MG63 (cell line): ENCODE measurements around the gene ERC2. TPM values are rescaled to one million over a fixed set of nuclear protein-coding genes. Genes with fewer than 3 reads are reported as not detected.
A peak's percentile ranks its signal among the peaks of the same experiment; 100 is the strongest.

Source experiments
- DNase-seq: peaks from one replicate; pipeline ENCODE4 v3.0.0-alpha.2; 2020
- H3K27me3 ChIP-seq: fragments of 250-450 bp; sonication (Bioruptor Pico); 2 replicates; pipeline ENCODE4 v1.5.1; 2020; ENCODE audit warnings: mild to moderate bottlenecking, moderate library complexity
- H3K36me3 ChIP-seq: fragments of 250-450 bp; sonication (Bioruptor Pico); 2 replicates; pipeline ENCODE4 v1.5.1; 2020; ENCODE audit warnings: mild to moderate bottlenecking, moderate library complexity
- H3K4me3 ChIP-seq: fragments of 250-450 bp; sonication (Bioruptor Pico); 2 replicates; pipeline ENCODE4 v1.5.1; 2020; ENCODE audit warnings: mild to moderate bottlenecking, moderate library complexity
- H3K9me3 ChIP-seq: fragments of 250-450 bp; sonication (Bioruptor Pico); 2 replicates; pipeline ENCODE4 v1.5.1; 2020; ENCODE audit warnings: mild to moderate bottlenecking, moderate library complexity
- total RNA-seq: library from RNA; depleted of rRNA; stranded (reverse); fragments of >200 nt; shearing (Covaris generic); gene quantifications from 2 replicates; pipeline ENCODE4 v1.2.3, GENCODE V29; 2014; ENCODE audit warnings: low replicate concordance

The ERC2 gene
- total RNA-seq, 1 experiment from 2014 or later: not detected

DNA sequence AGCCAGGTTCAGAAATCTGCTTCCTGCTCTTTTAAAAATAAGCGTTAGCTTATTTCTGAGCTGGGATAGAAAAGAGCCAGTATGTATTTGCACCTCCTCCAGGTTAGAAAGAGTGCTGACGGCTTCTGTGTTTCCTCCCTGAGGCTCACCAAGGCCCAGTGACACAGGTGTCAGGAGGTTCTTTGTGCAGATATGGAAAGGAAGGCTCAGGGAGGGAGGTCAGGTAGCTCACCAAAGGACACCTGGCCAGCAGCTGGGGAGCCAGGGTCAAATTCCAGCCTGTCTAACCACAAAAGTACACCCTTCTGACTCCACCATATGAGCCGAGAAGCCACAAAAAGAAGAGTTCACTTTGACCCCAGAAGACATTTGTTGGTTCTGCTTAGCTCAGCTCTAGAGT is 780.1 kb downstream of the ERC2 start:
- Histone ChIP-seq H3K4me3 (no peak overlapping the region), H3K27me3 (no peaks in the 10 kb centered on the region), H3K9me3 (no peaks in the 10 kb centered on the region), H3K36me3 (no peaks in the 10 kb centered on the region)
- no peak for DNase-seq

DNA sequence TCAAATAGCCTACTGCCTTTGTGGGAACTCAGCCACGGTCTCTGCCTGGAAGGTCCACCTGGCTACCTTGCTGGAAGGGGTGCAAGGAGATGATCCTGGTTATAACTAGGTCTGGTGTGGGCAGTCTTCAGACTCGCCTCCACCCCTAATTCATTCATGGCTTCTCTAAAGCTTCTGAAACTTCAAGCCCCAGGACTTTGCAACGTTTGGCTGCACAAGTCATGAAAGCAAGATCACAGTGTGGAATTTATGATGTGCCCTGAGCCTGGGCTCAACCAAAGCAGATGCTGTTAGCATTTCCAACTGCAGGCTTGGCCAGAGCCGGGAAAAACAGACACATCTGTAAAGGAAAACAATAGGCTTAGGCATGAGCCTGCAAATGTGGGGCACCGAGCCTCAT is 780.7 kb downstream of the ERC2 start:
- H3K4me3 ChIP-seq: no peak overlapping the region
- no peaks in the 10 kb centered on the region for H3K27me3 ChIP-seq
- no peak for DNase-seq
- H3K9me3 ChIP-seq: no peaks in the 10 kb centered on the region
- H3K36me3 ChIP-seq: no peaks in the 10 kb centered on the region

DNA sequence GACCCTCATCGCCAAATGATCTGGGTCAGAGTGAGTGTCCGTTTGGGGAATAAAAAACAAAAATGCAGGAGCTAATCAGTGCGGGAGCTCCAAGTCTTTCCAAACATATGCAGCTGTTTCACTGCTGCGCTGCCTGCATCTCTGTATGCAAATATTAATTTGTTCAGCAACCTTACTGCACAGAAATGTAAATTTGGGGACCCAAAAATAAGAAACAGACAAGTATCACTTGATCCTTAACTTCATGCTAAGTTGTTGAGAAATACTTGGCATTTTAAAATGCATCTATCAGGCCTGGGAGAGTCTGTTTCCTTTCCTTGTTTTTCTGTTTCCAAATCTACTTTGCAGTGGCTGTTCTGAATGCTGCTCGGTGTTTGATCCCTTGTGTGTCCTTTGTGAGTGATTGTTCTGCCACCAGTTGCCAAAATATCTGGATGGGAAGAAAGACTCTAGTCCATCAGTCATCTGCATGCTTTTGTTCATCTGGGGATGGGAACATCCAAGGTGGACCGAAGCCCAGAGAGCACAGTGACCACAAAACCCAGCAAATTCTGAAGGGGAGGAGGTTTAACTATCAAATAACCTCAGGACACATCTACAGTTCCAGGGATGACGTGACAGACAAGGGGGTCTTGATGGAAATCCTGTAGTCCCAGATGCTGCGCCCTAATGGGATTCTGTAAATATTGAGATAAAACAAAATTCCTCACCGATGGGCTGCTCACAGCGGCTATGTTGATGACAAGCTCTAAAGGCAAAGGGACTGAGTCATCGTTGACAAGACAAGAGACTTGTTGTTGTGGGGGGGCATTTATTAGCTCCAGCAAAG is 781.6 kb downstream of the ERC2 start:
- Histone ChIP-seq H3K27me3 (no peaks in the 10 kb centered on the region), H3K9me3 (no peaks in the 10 kb centered on the region), H3K36me3 (no peaks in the 10 kb centered on the region), H3K4me3 (no peak overlapping the region)
- no peak for DNase-seq

DNA sequence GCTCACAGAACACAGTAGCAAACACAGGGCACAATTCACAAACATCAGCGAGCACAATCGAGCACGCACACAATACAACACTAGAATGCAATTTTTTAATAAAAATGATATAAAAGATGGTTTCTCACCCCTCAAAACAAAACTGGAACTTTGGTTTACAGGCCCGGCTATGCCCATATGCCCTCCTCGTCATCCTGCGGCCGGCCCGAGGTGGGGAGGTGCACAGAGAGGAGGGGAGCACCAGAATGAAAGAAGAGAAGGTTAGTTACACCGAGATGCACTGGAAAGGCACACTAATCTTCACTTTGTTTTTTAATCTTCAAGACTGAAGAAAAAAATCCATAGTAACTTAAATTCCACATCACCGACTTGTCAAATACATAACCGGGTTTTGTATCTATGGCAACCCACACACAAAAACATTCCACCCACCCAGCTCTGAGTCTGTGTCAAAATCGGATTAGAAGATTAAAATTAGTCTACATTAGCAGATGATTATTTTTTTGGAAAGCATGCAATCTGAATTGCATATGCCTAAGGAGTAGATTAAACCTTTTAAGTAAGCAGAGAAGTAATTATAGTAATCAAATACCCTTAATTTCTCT is 784.5 kb downstream of the ERC2 start:
- H3K36me3 ChIP-seq: no peaks in the 10 kb centered on the region
- no peak for DNase-seq
- no peaks in the 10 kb centered on the region for H3K9me3 ChIP-seq
- no peak overlapping the region for H3K4me3 ChIP-seq
- H3K27me3 ChIP-seq: no peaks in the 10 kb centered on the region

DNA sequence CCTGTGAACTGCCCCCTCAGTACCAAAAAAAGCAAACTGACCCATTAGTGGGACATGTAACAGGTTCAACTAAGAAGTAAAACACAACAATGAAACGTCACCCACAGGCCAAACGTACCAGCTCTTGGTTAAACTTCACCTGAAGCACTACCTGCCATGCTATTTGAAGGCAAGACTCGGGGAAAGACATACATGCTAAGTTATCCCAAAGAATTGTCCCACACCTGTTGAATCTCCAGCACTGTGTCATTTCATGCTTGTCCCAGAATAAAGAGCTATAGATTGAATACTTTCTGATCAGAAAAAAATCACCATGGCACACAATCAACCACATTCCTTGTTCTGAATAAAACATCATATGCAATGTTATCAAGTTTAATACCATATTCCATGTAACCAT is 785.8 kb downstream of the ERC2 start:
- no peaks in the 10 kb centered on the region for H3K9me3 ChIP-seq
- no peak overlapping the region for H3K4me3 ChIP-seq
- no peaks in the 10 kb centered on the region for H3K36me3 ChIP-seq
- DNase-seq: no peak
- no peaks in the 10 kb centered on the region for H3K27me3 ChIP-seq

DNA sequence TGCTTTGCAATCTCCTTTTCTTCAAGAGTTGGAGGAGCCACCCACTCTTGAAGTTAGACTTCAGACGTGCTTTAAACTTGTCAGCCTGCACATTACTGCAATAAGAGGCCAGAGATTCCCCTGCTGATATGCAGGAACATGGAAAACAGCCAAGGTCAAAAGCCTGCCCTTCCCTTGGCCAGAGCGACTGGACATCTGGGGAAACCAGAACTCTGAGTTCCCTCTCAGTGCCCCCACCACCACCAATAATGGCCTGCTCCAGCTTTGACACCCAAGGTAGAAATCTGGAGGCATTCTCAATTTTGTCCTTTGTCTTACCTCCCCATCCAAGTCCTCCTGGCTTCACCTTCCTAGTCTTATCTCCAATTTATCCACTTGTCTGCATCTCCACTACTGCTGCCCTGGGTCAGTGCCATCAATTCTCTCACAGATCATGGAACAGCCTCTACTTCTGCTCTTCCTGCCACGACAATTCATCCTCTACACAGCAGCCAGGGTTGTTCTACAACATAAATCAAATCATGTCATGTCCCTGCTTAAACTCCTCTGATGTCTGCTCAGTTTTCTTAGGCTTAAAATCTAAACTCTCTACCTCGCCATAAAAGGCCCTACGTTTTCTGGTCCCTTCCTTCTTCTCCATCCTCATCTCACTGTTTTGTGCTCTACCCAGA is 789.6 kb downstream of the ERC2 start:
- no peak for DNase-seq
- no peaks in the 10 kb centered on the region for H3K27me3 ChIP-seq
- H3K36me3 ChIP-seq: no peaks in the 10 kb centered on the region
- no peaks in the 10 kb centered on the region for H3K9me3 ChIP-seq
- no peak overlapping the region for H3K4me3 ChIP-seq

DNA sequence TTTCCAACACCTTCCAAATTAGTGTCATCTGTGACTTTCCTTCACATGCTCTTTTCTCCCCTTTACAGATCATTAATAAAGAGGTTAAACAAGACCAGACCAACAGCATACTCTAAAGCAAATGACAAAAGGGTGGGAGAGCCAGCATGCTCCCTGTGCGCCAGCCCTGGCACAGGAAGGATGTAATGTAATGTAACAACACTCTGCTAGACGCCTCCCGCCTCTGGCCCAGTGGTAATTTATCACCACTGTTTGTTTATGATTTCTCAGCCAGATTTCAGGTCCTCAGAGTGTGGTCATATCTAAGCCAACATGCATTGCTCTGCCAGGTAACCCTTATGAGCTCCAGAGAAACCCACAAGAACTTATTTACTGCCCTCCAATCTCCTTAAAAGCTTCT is 791.6 kb downstream of the ERC2 start:
- H3K27me3 ChIP-seq: no peaks in the 10 kb centered on the region
- H3K4me3 ChIP-seq: no peak overlapping the region
- no peaks in the 10 kb centered on the region for H3K9me3 ChIP-seq
- no peaks in the 10 kb centered on the region for H3K36me3 ChIP-seq
- DNase-seq: peak; percentile 9

DNA sequence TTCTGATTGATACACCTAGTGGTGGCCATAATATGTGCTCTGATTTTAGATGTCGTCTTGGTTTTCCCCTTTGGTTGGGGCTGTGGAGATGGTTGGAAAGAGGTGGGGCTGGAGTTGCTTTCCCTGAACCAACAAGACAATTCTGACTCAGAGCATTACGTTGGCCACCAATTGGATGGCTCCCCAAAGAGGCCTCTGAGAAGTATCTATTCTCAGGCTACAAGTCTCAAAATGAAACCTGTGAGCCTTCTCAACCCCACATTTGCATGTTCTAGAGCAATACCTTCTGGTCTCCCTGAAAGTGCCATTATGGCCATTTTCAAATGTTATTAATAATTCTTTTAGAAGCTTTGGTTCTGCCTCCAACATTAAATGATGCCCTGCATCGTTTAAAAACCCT is 792.8 kb downstream of the ERC2 start:
- no peak for DNase-seq
- Histone ChIP-seq H3K4me3 (no peak overlapping the region), H3K36me3 (no peaks in the 10 kb centered on the region), H3K9me3 (no peaks in the 10 kb centered on the region), H3K27me3 (no peaks in the 10 kb centered on the region)

DNA sequence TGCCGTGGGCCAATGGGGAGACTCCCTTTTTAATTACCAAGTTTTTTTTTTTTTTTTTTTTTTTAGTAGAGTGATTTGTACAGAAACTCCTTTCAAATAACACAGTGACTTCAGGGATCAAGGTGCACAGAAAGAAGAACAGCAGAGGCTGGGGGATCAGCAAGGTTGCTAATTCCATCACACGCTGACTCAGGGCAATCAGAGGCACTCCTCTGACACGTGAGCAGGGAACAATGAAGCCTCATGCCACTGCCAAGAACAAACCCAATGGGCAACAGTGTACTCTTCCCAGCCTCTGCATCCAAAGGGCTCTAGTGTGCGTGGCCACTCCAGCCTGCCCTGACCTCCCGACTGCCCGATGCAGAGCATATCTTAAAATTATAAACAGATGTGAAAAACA is 794.5 kb downstream of the ERC2 start:
- no peak overlapping the region for H3K4me3 ChIP-seq
- H3K36me3 ChIP-seq: no peaks in the 10 kb centered on the region
- DNase-seq: no peak

DNA sequence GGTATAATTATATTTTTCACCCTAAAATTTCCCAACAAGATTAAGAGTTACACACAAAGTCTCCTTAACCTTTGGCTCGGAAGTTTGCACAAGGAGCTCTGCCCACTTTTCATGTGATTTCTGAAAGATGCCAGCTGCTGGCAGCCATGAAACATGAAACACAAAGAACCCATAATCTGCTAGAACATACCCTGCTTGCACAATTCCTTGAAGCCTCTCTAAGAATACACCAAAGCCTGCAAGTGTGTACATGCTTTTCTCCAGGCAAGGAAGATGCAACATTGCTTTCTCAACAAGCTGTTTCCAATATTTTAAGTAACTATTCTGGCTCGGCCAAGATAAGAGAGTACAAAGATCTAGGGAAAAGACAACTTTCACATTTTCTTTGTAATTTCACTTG is 799.1 kb downstream of the ERC2 start:
- Histone ChIP-seq H3K27me3 (no peaks in the 10 kb centered on the region), H3K36me3 (no peaks in the 10 kb centered on the region), H3K9me3 (no peaks in the 10 kb centered on the region), H3K4me3 (no peak overlapping the region)
- no peak for DNase-seq

More for the DNA sequence above, 794.5 kb downstream of the ERC2 start:
- Histone ChIP-seq H3K9me3 (no peaks in the 10 kb centered on the region), H3K27me3 (no peaks in the 10 kb centered on the region)

DNA sequence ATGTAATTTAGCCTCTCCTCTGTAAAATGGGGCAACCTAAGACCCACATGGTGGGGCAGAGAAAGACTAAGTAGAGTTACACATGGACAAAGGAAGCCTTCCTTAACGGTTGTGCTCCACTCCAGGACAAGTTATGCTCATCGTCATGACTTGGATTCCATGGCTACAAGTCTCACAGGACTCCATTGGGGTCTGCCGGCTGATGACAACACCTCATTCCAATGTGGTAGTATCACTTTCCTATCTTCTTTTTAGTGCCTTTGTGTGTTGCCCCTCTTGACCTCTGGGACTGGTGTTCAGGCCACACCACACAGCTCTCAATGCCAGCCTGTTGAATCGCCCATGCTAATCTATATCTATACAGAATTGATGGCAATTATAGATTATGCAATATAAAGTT is 799.9 kb downstream of the ERC2 start:
- H3K4me3 ChIP-seq: no peak overlapping the region
- no peaks in the 10 kb centered on the region for H3K9me3 ChIP-seq
- DNase-seq: no peak
- H3K27me3 ChIP-seq: no peaks in the 10 kb centered on the region
- no peaks in the 10 kb centered on the region for H3K36me3 ChIP-seq

DNA sequence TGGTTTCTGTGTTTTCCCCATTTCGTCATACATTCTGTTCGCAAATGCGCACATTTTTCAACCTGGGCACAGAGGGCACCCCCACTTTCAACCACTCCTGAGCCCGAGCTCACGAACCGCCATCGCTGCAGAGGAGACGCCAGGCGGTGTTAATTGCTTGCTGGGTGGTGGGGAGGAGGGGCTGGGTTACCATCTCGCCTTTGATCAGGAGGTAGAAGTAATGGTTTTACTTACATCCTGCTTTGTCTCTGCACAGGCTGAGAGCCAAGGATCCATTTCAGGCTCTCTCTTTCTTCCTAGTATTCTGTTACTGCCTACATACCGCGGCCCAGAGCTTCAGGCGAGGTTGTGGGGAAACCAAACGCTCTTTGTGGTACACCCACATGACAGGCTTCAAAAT is 803.9 kb downstream of the ERC2 start:
- no peaks in the 10 kb centered on the region for H3K36me3 ChIP-seq
- H3K27me3 ChIP-seq: no peaks in the 10 kb centered on the region
- no peak for DNase-seq
- H3K9me3 ChIP-seq: no peaks in the 10 kb centered on the region
- H3K4me3 ChIP-seq: no peak overlapping the region

DNA sequence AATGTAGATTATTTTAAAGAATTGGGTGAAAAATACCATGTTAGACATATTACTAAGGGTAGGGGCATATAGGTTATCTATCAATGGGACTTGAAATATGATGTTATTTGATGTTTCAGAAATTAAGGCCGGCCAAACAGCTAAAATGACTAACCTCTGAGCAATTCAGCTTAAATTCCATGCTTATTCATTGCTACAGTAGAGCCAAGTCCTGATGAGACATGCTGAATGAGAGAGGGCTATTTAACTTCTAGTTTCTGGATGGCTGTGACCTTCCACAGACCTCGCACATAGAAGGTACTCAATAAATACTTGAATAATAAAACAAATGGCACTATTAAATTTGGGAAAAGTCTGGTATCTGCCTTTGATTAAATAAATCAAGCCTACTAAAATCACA is 805.6 kb downstream of the ERC2 start:
- DNase-seq: peak; percentile 5
- no peak overlapping the region for H3K4me3 ChIP-seq
- no peaks in the 10 kb centered on the region for H3K27me3 ChIP-seq
- no peaks in the 10 kb centered on the region for H3K36me3 ChIP-seq
- H3K9me3 ChIP-seq: no peaks in the 10 kb centered on the region

DNA sequence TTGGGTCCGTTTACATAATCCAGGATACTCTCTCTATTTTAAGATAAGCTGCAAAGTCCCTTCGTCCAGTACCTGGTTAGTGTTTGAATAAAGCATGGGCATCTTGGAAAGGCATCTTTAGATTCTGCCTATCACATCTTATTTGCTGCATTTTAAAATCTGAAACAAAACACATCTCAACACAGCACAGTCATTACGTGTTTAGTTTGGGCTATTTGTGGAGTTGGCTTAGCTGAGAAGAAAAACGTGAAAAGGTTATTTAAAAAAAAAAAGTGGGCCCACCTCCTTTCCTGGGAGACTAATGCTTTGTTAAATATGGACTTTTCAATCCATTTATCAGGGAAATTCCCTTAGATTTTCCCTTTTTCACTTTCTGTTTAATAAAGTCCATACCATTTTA is 806.7 kb downstream of the ERC2 start:
- H3K27me3 ChIP-seq: no peaks in the 10 kb centered on the region
- H3K9me3 ChIP-seq: no peaks in the 10 kb centered on the region
- DNase-seq: no peak
- H3K36me3 ChIP-seq: no peaks in the 10 kb centered on the region
- H3K4me3 ChIP-seq: no peak overlapping the region

DNA sequence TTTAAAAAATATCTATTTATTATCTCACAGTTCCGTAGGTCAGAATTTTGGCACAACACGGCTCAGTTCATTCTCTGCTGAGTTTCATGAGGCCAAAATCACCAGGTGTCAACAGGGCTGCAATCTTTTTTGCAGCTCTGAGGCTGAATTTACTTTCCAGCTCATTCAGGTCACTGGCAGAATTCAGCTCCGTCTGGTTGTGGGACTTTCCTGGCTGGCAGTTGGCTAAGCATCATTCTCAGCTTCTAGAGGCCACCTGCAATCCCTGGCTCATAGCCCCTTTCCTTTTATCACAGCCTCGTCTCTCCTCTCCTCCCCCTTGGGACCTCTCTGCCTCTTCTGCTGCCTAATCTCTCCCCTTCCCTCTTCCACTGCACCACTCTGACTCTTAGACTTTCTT is 807.1 kb downstream of the ERC2 start:
- DNase-seq: no peak
- Histone ChIP-seq H3K9me3 (no peaks in the 10 kb centered on the region), H3K27me3 (no peaks in the 10 kb centered on the region), H3K4me3 (no peak overlapping the region), H3K36me3 (no peaks in the 10 kb centered on the region)

DNA sequence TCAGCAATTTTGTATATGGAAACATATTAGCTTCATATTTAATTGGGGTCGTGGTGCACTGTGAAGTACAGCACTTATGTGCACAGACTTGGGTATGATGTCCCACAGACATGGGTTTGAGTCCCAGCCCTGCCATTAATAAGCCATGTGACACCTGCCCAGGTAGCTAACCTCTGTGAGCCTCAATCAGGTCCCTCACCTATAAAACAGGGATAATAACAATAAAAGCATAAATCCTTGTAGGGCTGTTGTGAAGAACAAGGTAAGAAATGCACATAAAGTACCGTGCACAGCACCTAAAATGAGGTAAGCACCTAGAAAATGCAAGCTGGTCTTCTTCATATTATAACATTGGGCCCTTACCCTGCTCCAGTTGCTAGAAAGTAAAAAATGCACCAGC is 807.6 kb downstream of the ERC2 start:
- H3K36me3 ChIP-seq: no peaks in the 10 kb centered on the region
- H3K27me3 ChIP-seq: no peaks in the 10 kb centered on the region
- no peaks in the 10 kb centered on the region for H3K9me3 ChIP-seq
- no peak overlapping the region for H3K4me3 ChIP-seq
- DNase-seq: no peak

DNA sequence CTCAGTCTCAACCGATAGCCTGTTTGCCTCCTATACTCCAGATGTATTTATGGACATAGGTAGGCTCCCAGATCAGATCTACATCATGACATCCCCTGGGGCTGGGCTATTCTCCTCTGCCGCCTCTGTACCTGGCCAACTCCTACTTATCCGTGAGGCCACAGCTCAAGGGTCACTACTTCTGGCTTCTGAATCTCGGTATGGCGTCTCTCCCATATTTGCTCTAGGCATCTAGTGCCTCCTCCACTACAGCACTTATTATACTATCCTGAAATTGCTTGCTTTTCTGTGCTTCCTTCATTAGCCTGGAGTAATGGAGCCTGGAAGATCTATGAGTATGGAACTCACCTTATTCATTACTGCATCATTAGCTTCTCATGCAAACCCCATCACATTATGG is 808.6 kb downstream of the ERC2 start:
- Histone ChIP-seq H3K9me3 (no peaks in the 10 kb centered on the region), H3K27me3 (no peaks in the 10 kb centered on the region), H3K4me3 (no peak overlapping the region), H3K36me3 (no peaks in the 10 kb centered on the region)
- DNase-seq: no peak
